ENCODE measurements around the gene ARHGAP4.

Gene ARHGAP4

DNA sequence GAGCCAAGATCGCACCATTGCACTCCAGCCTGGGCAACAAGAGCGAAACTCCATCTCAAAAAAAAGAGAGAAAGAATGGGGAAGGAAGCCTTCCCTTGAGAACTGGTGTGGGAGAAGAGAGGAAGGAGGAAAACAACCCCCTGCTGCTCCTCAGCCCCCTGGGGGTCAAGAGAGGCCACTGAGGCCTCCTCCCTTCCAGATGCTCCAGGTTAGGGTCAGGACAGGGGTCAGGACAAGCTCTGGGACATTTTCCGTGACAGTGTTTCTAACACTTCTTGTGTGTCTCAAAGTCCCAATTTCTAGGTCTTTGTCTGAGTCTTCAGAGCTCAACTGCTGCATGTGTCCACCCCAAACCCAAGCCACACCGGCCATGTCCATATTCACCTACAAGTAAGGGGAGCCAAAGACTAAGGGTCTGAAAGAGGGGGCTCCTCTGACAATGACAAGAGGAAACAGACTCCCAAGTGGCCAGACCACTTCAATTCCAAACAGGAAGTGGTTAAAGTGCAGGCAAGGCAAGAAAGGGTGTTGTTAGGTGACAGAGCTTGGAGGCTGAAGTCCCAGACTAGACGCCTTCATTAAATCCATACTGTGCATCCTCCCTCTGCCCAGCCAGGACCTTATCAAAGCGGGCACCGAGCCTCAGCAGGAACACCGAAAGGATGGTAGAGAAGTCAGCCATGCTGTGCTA is 48.3 kb downstream of the ARHGAP4 start:
- DNase-seq = no peak

DNA sequence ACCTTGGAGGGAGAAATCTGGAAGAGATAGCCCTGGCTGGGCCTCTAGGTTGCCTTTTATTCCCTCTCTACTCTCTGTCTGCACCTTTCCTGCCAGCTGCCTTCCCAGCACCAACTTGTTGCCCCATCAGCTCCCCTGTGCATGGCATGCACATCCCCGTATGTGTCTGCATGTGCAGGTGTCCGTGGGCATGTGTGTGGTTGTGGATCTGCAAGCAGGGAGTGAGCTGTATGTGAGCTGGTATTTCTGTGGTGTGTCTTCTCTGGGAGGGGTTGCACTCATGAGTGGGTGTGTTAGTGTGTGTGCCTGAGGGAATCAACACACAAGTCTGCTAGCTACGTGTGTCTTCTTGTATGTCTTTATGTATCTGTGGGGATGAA is 50.0 kb downstream of the ARHGAP4 start:
- no peak for DNase-seq

DNA sequence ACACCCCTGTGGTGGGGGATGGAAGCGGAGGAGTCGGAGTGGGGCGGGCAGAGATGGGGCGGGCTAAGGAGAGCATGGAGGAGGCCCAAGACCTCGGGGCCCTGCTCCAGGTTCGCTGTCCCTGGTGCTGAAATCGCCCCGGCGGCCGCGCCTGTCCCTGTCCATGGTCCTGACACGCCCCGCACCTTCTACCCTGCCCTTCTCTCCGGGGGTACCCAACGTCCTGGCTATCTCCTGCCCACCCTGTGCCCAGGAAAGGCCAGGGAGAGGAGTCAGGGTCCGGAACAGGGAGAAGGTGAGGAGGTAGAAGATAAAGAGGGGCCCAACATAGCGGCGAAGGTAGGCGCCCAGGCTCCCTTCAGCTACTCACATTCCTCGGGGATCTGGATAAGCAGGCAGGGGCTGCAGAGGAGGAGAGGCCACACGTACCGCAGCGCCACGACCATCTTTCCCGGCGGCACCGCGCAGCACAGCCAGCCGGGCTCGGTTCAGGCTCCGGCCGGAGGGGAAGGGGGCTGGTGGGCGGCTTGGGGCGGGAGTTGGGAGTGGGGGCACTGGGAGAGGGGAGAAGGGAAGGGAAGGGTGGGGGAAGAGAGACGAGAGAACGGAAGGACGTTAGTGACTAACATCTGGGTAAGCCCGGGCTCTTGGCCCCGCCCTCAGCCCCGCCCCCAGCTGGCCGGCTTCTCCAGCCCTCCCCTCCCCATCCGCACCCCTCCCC is 50.5 kb downstream of the ARHGAP4 start:
- DNase-seq = no peak

DNA sequence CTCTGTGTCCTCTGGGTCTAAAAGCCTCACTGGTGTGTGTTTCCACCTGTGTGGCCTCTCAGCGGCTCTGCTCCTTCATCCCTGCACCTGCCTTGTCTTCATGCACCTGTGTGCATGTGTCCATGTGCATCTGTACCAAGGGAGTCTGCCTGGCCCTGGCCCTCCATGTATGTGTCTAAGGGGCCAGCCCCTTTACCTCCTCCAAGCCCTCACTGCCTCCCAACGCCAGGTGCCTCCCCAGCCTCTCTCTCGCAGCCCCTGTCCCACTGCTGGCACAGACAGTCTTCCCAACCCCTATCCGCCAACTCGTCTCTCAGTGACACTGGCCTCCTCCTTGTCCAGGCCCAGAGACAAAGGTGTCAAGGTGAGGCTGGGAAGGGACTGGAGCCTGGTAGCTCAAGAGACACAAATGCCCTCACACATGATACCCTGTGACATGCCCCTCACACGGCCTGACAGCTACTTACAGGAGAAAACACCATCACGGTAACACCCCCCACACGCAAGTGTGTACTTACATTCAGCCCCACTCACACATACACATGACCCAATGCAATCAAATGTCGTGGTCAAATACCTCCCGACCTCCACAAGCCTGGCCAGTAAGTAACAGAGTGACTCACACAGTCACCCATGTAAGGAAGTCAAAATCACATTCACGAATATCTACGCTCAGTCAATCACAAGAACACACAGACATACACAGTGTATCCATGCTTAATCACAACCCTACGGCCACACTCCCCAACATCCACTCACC is 51.5 kb downstream of the ARHGAP4 start:
- no peak for DNase-seq

DNA sequence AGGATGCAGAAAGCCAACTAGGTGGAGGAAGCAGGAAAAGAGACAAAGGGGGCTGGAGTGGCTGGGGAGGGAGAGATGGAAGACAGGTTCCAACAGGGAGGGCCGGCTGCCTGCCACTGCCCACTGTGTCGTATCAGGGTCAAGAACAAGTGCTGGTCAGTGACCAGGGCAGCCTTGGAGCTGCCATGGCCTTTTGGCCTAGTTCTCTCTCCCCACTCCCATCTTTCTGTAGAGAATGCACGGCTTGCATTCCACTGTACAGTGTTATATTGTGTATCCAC is 52.0 kb downstream of the ARHGAP4 start:
- DNase-seq = no peak

DNA sequence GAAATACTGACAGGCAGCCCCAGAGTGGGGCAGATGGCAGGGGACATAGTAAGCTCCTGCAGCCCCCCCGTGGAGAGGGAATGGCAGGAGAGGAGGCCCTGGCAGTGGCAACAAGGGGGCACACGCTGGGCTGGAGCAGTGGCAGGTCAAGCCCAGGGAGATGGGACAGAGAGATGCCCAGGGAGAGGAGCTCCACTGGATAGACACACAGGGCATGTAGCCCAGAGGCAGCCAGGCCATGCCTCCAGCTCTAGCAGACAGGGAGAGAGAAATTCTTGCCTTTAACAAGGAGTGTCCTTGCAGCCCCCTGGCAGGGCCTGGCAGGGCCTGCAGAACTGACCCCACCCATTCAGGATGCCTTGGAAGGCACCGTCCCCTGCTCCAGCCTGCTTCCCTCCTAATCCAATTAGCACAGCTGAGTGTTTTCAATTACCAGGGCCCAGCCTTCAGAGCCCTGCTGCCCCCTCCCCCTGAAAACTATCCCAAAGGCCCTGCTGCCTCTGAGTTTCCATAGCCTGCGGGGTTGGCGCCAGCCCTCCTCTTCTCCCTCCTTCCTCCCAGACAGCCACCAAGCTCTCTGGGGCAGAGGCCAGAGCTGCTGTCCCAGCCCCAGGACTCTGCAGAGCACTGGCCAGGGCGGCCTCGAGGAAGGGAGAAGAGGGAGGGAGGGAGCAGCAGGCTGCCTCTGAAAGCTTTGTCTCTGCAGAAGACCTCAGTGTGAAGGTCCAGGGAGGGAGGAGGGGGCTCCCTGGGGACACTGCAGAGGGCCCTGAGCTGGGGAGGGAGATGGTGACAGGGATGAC is 52.6 kb downstream of the ARHGAP4 start:
- no peak for DNase-seq

DNA sequence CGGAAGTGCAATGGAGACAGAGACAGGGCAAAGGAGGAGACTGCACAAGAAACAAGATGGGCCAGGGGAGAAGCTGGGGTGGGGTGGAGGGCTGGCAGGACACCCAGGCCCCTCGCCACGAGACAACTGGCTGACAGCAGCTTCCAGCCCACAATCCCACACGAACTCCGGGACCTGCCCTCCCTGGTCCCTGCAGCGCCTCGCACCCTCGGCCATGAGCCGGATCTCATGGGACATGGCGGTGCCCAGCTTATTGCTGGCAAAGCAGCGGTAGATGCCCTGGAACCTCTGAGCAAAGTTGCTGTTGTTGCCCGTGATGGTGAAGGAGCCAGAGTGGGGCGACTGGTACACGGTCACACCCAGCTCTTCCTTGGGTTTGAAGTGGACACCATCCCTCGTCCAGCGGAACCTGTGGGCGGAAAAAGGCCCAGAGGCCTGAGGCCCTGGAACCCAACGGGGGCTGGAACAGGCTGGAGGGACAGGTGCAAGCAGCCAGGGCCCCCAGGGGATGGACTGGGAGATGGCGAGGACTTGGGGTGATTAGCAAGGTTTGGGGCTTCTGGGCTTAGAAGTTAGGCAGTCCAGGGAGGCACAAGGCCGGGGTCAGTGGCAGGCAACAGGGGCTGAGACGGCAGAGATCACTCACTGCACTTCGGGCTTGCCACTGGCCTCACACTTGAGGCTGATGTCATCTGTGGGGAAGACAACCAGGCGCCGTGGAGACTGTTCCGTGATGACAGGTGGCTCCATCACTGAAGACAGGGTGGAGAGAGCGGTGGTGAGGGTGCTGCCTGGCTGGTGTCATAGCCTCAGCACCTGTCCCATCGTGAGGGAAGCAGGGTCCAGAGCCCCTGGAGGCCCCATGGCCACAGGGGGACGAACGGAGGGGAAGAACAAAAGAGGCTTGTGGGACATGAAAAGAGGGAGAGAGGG is 53.9 kb downstream of the ARHGAP4 start:
- DNase-seq = no peak

DNA sequence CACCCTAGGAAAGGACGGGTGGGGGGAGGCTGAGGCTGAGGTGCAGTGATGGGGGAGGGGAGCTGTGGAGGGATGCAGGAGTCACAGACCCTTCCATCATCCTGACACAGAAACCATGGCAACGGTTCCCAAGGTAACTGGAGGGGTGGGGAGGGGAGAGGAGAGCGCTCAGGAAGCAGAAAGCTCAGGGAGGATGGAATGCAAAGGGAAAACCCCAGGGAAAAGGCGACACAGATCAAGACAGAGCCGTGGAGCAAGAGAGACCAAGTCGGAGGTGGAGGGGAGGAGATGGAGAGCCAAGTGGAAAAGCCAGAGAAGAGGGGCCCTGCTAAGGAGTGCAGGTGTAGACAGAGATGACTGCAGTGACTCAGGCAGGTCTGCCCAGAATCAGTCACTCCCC is 54.6 kb downstream of the ARHGAP4 start:
- DNase-seq = no peak

DNA sequence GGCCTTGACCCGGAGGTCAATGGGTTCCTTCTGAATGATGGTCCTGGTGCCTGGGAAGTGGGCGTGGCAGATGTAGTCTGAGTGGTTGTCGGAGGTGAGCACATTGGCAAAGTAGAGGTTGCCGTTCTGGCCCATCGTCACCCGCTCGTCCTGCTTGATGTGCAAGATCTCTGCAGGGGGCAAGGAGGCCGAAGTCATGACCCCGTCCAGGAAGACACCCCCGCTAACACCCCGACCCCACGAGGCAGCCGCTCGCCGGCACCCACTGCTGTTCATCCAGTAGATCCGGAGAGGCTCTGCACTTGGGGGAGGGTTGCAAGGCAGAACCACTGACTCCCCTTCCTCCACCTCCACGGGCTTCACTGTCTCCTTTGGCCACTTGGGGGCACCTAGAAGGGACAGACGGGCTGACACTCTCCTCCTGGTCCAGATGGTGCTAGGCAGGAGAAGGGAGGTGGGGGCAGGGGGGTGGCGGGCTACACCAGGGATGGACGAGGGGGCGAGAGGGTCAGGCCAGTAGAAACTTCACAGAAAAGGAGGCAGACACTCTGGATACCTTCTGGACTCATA is 55.2 kb downstream of the ARHGAP4 start:
- no peak for DNase-seq

DNA sequence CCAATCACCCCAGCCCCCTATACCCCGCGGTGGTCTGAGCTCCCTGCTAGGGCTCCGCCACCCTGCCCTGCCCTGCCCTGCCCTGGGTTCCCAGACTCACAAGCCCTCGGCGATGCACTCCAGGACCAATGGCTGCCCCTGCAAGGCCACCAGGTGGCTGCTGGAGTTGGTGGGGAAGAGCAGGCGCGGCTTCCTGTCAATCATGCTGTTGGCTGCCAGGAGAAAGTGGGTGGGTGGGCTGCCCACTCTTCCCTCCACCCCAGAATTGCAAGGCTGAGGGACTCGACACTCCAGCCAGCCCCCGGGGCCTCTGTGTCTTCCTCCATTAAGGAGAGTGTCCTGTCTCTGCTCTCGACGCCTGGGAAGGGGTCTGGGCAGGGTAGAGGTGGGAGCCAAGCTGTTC is 55.8 kb downstream of the ARHGAP4 start:
- no peak for DNase-seq

DNA sequence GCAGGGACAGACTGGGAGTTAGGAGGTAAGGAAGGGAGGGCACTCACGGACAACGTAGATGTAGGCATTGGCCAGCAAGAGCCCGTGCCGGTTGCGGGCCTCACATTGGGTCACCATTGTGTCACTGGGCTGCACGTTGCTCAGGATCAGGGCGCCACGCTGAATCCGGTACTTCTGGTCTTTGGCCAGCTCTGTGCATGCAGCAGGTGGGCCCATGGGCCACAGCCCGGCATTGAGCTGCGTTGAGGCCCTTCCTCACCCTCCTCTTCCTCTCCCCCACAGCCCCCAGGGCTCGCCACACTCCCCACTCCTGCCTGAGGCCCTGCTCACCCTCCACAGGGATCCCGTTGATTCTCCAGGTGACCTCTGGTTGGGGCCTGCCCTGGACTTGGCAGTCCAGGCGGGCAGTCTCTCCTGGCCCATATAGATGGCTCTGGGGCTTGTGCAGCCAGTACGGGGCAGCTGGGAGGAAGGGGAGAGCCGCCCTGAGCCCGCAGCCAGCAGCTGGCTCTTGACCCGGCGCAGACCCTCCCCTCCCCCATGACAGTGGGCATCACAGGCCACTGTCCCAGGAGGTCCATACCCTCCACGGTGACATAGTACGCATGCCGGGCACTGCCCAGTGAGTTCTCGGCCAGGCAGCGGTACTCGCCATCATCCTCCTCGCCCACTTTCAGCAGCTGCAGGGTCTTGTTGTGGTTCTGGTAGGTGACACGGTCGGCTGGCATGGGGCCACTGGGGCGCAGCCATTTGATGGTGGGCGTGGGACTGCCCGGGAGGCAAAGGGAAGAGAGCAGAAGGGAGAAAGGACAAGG is 56.4 kb downstream of the ARHGAP4 start:
- DNase-seq = no peak

DNA sequence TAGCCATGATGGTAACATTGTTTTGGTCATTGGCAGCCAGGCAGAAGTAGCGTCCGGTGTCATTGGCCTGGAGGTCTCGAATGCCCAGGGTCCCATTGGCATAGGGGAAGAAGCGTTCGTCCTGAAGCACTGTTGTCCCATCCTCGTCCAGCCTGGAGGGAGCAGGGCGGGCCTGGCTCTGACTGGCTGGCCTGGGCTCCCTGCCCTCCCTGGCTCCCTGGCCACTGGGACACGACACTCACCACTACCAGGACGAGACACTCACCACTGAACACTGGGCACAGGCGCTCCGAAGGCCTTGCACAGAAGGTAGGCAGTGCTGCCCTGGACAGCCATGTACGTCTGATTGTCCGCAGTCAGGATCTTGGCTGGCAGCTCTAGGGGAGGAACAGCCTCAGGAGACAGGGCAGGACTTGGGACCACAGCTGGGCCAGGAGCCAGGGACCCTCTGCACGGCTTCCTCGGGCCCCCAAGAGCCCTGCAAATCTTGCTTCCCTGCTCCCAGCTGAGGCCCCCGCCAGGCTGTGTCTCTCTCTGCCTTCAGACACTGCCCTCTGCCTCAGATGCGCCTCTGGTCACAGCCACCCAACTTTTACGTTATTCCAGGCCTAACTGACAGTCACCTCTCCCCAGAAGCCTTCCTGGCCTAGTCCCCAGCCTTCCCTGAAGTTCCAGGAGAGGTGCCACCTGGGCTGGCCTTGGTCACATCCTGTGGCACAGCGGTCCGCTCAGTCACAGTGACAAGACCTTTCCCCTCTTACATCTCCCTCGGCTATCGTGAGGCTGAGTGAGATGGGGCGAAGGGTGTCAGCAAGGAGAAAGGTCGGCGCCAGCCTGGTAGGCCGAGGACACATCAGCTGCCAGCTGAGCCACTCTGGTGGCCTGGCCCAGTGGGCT is 57.2 kb downstream of the ARHGAP4 start:
- DNase-seq = no peak

DNA sequence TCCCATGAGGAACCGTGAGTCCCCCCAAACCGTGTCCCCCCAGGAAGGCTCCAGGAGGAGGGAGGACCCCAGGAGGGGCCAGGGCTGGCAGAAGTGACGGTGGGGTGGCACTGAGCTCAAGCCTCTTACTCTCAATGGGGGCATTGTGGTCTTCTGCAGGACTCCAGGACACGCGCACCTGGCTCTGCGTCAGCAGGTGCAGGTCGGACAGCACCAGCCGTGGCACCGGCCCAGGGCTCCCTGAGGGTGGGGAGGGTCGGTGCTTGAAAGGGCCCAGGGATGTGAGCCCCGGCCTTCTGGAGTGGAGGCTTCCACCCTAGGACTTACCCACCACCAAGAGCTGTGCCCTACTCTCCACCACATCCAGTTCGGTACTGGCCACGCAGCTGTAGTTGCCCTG is 58.4 kb downstream of the ARHGAP4 start:
- no peak for DNase-seq

DNA sequence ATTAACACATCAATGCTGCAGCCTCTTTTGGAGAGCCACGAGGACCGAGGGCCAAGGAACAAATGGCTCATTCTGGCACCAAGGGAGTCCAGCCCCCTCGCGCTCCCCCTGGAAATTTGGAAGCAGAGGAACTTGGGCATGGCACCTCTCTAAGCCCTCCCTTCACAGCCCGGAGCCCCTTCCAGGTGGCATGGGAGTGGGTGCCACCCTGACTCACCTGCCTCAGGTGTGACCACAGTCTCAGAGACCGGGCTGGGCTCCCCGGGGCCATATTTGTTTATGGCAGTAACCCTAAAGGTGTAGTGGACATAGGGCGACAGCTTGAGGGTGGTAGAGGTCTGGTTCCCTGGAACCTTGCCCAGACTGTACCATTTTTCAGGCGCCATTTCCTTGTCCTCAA is 58.9 kb downstream of the ARHGAP4 start:
- DNase-seq = no peak

DNA sequence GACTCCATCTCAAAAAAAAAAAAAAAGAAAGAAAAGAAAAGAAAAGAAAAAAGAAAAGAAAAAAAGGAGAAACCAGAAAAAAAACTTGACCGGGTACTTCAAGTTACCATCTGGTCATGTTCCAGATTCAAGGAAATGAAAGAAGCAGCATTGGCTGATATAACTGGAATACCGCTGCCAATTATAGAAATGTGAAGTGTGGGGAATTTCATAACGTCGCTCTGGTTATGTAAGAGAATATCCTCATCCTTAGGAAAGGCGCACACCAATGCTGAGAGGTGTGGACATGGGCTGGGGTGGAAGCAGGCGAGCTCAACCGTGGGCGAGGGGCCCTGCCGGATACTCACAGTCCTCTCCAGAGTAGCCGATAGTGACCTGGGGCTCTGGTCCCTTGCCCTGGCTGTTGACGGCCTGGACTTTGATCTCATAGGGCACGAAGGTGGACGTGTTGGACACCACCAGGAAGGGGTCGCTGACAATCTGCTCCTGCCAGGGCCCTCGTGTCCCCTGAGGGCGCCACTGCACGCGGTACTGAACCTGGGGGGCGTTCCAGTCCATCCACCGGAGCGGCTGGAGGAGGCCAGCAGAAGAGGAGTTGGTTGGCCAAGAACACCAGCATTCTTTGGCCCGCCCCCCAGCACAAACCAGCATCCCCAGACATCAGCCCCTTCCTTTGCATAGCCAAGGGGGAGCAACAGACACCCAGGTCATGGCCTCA is 59.6 kb downstream of the ARHGAP4 start:
- DNase-seq = no peak

DNA sequence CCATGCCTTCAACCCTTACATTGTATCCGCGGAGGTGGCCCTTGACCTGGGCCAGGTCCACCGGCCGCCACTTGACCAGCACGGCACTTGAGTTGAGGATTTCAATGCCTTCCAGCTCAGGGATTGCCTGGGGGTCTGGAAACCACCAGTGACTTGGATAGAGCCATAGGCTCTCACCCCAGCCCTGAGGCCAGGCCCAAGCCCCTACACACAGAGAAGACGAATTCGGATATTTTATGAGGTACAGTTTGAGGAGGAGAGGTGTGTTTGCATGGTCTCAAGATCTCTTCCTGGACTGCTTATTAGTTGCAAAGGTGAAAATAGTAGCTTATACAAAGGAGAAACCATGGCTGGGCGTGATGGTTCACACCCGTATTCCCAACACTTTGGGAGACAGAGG is 60.4 kb downstream of the ARHGAP4 start:
- DNase-seq = no peak

DNA sequence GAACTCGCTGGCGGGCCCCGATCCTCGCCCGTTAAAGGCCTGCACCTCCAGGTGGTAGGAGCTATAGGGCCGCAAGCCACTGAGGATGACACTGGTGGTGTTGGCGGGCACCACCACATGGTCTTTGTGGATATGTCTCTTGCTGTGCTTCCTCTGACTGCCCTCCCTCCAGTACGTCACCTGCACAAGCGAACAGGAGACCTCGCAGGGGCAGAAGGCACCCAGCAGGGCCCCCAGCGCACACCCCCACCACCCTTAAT is 60.8 kb downstream of the ARHGAP4 start:
- DNase-seq = no peak

DNA sequence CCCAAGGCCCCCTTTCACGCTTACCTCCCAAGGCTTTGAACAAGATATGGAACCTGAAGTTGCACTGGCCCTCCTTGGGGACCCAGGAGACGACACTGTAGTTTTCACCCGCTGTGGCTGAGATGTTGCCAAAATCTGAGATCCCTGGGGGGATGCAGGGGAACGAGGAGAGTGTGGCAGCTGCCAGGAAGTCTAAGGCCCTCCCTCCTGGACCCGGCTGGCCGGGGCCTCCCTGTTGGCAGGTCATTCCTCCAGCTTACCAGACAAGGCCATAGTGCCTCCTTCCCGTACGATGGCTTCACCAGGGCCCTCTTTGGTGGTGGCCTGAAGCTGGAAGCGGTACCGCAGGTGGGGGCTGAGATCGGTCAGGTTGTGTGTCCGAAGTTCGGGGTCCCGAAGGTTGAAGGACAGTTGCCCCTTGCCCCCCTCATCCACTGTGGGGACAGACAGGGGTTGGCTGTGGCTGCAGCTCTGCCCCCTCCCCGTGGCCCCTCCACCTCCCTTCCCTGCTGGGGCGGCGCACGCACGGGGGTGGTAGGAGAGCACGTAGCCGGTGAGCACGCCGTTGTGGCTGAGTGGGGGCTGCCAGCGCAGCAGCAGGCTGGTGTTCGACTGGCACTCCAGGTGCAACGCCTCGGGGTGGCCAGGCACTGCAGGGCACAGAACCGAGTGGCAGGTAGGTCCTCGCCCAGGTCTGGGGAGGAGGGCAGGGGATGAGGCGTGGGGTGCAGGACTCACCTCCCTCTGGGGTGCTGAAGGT is 61.3 kb downstream of the ARHGAP4 start:
- no peak for DNase-seq

DNA sequence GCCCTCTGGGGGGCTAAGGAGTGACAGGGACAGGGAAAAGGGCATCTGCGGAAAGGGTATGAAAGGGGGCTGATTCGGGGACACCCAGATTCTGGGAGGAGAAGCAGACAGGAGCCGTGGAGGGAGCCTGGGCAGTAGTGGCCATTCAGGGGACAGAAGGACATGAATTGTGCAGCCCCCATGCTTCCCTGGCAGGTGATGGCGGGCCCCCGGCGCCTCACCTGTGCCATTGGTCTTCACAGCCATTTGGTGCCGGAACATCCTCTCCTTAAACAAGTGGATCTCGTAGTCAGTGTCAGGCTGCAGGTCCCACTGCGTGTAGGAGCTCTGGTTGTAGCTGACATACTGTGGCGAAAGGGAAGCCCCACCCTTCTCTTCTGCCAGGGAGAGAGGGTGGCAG is 62.0 kb downstream of the ARHGAP4 start:
- no peak for DNase-seq
